Upper lobe of left lung (tissue), 4 donors: ENCODE measurements around the gene PCDHGA6.
"Not testable (repeated sequence)": the region's sequence is repeated elsewhere in the genome, so short reads cannot be mapped to it uniquely, and the experiment has no call there.

ENCODE experiments used
- CTCF ChIP-seq, 6 experiments: fragments of 450-650 bp in 4 of 6; fragments of 200-600 bp in 2 of 6; sonication (generic) in 2 of 6; IDR thresholded peaks; one replicate each; pipeline ENCODE4 v1.5.1; 2016 to 2019; ENCODE audit warnings: antibody characterized with exemption in 6 of 6
- POLR2A ChIP-seq, 4 donors: fragments of 450-650 bp; IDR thresholded peaks; one replicate each; pipeline ENCODE4 v1.5.1; 2016 to 2017; ENCODE audit warnings: antibody characterized with exemption in 4 of 4, mild to moderate bottlenecking in 2 of 4
- POLR2AphosphoS5 ChIP-seq, 2 donors: sonication (generic); formaldehyde crosslinking; IDR thresholded peaks; one replicate each; pipeline ENCODE4 v1.5.1; 2017; ENCODE audit warnings: antibody characterized with exemption in 2 of 2

- TF ChIP-seq CTCF, POLR2AphosphoS5, POLR2A (IDR thresholded peaks at IDR 0.05): not testable (repeated sequence)
These were observed 41.0 kb downstream of the PCDHGA6 start for GRCh38 chr5:141414548-141415274.
